CD4-positive, alpha-beta memory T cell (primary cell): ENCODE data around the gene LYPD8. TPM values are rescaled to one million over a fixed set of nuclear protein-coding genes. Genes with fewer than 3 reads are reported as not detected.

Experiments used
- CTCF ChIA-PET: fragments of 350-600 bp; sonication (Branson Sonifier 250); formaldehyde crosslinking; loops from one replicate; lab custom pipeline; 2021; ENCODE audit warnings: inconsistent platforms; ENCODE audit not compliant: partially characterized antibody; lab: Charles Lee
- POLR2A ChIA-PET: fragments of 350-600 bp; sonication (Branson Sonifier 250); formaldehyde crosslinking; loops from one replicate; lab custom pipeline; 2021; ENCODE audit not compliant: partially characterized antibody; lab: Charles Lee
- DNase-seq, 5 donors: peaks; one replicate each; pipeline versions ENCODE4 v3.0.0 to v3.0.0-alpha.2; 2020 to 2022; ENCODE audit warnings: mixed read lengths in 1 of 5
- H3K27ac ChIP-seq: one replicate; pipeline ENCODE4 v1.7.0; 2013; ENCODE audit warnings: low read depth, low read length
- H3K27me3 ChIP-seq: 2 replicates; pipeline ENCODE4 v1.7.0; 2013; ENCODE audit warnings: mild to moderate bottlenecking, low read length, moderate library complexity; ENCODE audit not compliant: insufficient read depth
- H3K36me3 ChIP-seq: 2 replicates; pipeline ENCODE4 v1.7.0; 2013; ENCODE audit warnings: mild to moderate bottlenecking, low read length, moderate library complexity; ENCODE audit not compliant: insufficient read depth
- H3K4me1 ChIP-seq: 2 replicates; pipeline ENCODE4 v1.7.0; 2013; ENCODE audit warnings: mild to moderate bottlenecking, low read length, moderate library complexity; ENCODE audit not compliant: insufficient read depth
- H3K4me3 ChIP-seq, 2 donors: one replicate each; pipeline ENCODE4 v1.7.0; 2013; ENCODE audit warnings: low read length in 2 of 2, mild to moderate bottlenecking in 1 of 2
- H3K9me3 ChIP-seq, 2 donors: one replicate each; pipeline ENCODE4 v1.7.0; 2013; ENCODE audit warnings: low read length in 2 of 2, control low read depth in 1 of 2; ENCODE audit not compliant: control insufficient read depth in 1 of 2
- H3K27ac Mint-ChIP-seq, 7 donors: one replicate each; pipeline ENCODE4 v1.8.0; 2020 to 2021; ENCODE audit warnings: mixed read lengths in 7 of 7, mild to moderate bottlenecking in 6 of 7, inconsistent platforms in 3 of 7, moderate library complexity in 3 of 7
- H3K27me3 Mint-ChIP-seq, 2 donors: one replicate each; pipeline ENCODE4 v1.8.0; 2020 to 2021; ENCODE audit warnings: mixed read lengths in 2 of 2
- H3K36me3 Mint-ChIP-seq, 2 donors: one replicate each; pipeline ENCODE4 v1.8.0; 2020 to 2021; ENCODE audit warnings: mixed read lengths in 2 of 2, inconsistent platforms in 1 of 2, mild to moderate bottlenecking in 1 of 2
- H3K4me1 Mint-ChIP-seq, 4 donors: one replicate each; pipeline ENCODE4 v1.8.0; 2020 to 2021; ENCODE audit warnings: mixed read lengths in 4 of 4, mild to moderate bottlenecking in 1 of 4
- H3K4me3 Mint-ChIP-seq, 8 donors: one replicate each; pipeline ENCODE4 v1.8.0; 2020 to 2021; ENCODE audit warnings: mixed read lengths in 8 of 8, mild to moderate bottlenecking in 7 of 8, moderate library complexity in 6 of 8, inconsistent platforms in 3 of 8
- H3K9me3 Mint-ChIP-seq, 8 donors: one replicate each; pipeline ENCODE4 v1.8.0; 2020 to 2021; ENCODE audit warnings: mixed read lengths in 8 of 8, mild to moderate bottlenecking in 5 of 8, inconsistent platforms in 3 of 8, moderate library complexity in 1 of 8
- intact Hi-C: fragments of 100-400 bp; cut with micrococcal nuclease; formaldehyde crosslinking; loops from one replicate; pipeline ENCODE4 v1.15.1; 2023
- polyA plus RNA-seq, 2 donors: library from polyadenylated mRNA; unstranded; fragments of 300-500 nt; fragmentation: Illumina TruSeq; gene quantifications; one replicate each; pipeline ENCODE4 v1.2.3, GENCODE V29; 2021
- total RNA-seq, 2 experiments: library from RNA; stranded (reverse); gene quantifications; one replicate each; pipeline ENCODE4 v1.2.3, GENCODE V29; 2021

Gene LYPD8
- total and polyA plus RNA-seq, 4 experiments from 2014 or later: not detected

- Mint-ChIP-seq H3K27ac (no peak overlapping the region), H3K27me3 (peaks cover 4 to 15% of the 10 kb centered on the region in 2 donors), H3K4me3 (no peak overlapping the region), H3K9me3 (peaks cover 3 to 33% (median 14%) of the 10 kb centered on the region in 8 donors), H3K4me1 (no peaks in the 10 kb centered on the region), H3K36me3 (no peaks in the 10 kb centered on the region)
- ChIA-PET POLR2A (no interaction called here), CTCF (no interaction called here)
- Histone ChIP-seq H3K36me3 (no peaks in the 10 kb centered on the region), H3K27me3 (no peaks in the 10 kb centered on the region), H3K27ac (no peak overlapping the region), H3K4me1 (no peaks in the 10 kb centered on the region), H3K4me3 (no peak overlapping the region), H3K9me3 (no peaks in the 10 kb centered on the region)
- intact Hi-C loops: no loop called here
- DNase-seq: no peak
These were observed 27.8 kb upstream of the LYPD8 start for GRCh38 chr1:248783367-248783766.

- Mint-ChIP-seq H3K27me3 (peaks cover 4 to 15% of the 10 kb centered on the region in 2 donors), H3K4me1 (no peaks in the 10 kb centered on the region), H3K27ac (no peak overlapping the region), H3K4me3 (no peak overlapping the region), H3K9me3 (peaks cover 3 to 40% (median 15%) of the 10 kb centered on the region in 8 donors), H3K36me3 (peaks cover 0 to 3% of the 10 kb centered on the region in 2 donors)
- no peak overlapping the region for H3K4me3 ChIP-seq
- DNase-seq: no peak
- POLR2A ChIA-PET: no interaction called here
- no peaks in the 10 kb centered on the region for H3K4me1 ChIP-seq
- H3K9me3 ChIP-seq: no peaks in the 10 kb centered on the region
- no peaks in the 10 kb centered on the region for H3K36me3 ChIP-seq
- no peaks in the 10 kb centered on the region for H3K27me3 ChIP-seq
- intact Hi-C loops: no loop called here
- H3K27ac ChIP-seq: no peak overlapping the region
- CTCF ChIA-PET: no interaction called here
These were observed 27.0 kb upstream of the LYPD8 start for GRCh38 chr1:248782416-248783141.

- Histone ChIP-seq H3K27ac (no peak overlapping the region), H3K27me3 (no peaks in the 10 kb centered on the region)
- CTCF ChIA-PET: no interaction called here
These were observed 23.8 kb upstream of the LYPD8 start for GRCh38 chr1:248779350-248779749.

GRCh38 chr1:248778906-248779305 is 23.3 kb upstream of the LYPD8 start:
- Histone ChIP-seq H3K36me3 (no peaks in the 10 kb centered on the region), H3K27ac (no peak overlapping the region), H3K4me1 (no peaks in the 10 kb centered on the region), H3K9me3 (no peaks in the 10 kb centered on the region), H3K4me3 (no peak overlapping the region), H3K27me3 (no peaks in the 10 kb centered on the region)
- POLR2A ChIA-PET: no interaction called here
- CTCF ChIA-PET: no interaction called here
- Mint-ChIP-seq H3K9me3 (peaks cover 3 to 52% (median 28%) of the 10 kb centered on the region in 8 donors), H3K36me3 (peaks cover 2 to 10% of the 10 kb centered on the region in 2 donors), H3K4me1 (no peaks in the 10 kb centered on the region), H3K27me3 (peaks cover 5 to 18% of the 10 kb centered on the region in 2 donors), H3K4me3 (no peak overlapping the region), H3K27ac (no peak overlapping the region)
- no peak for DNase-seq
- intact Hi-C loops: no loop called here

More at GRCh38 chr1:248779350-248779749, 23.8 kb upstream of the LYPD8 start:
- Histone ChIP-seq H3K9me3 (no peaks in the 10 kb centered on the region), H3K4me3 (no peak overlapping the region), H3K4me1 (no peaks in the 10 kb centered on the region), H3K36me3 (no peaks in the 10 kb centered on the region)
- H3K9me3 Mint-ChIP-seq: peaks cover 3 to 52% (median 28%) of the 10 kb centered on the region in 8 donors
- H3K4me1 Mint-ChIP-seq: no peaks in the 10 kb centered on the region
- H3K4me3 Mint-ChIP-seq: no peak overlapping the region
- no peak overlapping the region for H3K27ac Mint-ChIP-seq
- H3K36me3 Mint-ChIP-seq: peaks cover 2 to 10% of the 10 kb centered on the region in 2 donors
- intact Hi-C loops: no loop called here
- no peak for DNase-seq
- peaks cover 5 to 18% of the 10 kb centered on the region in 2 donors for H3K27me3 Mint-ChIP-seq
- POLR2A ChIA-PET: no interaction called here

GRCh38 chr1:248776991-248777390 is 21.4 kb upstream of the LYPD8 start:
- no peaks in the 10 kb centered on the region for H3K27me3 ChIP-seq
- DNase-seq: no peak
- no peaks in the 10 kb centered on the region for H3K4me1 ChIP-seq
- Mint-ChIP-seq H3K4me3 (no peak overlapping the region), H3K4me1 (no peaks in the 10 kb centered on the region), H3K36me3 (peaks cover 2 to 10% of the 10 kb centered on the region in 2 donors), H3K27ac (no peak overlapping the region), H3K9me3 (peaks cover 3 to 52% (median 28%) of the 10 kb centered on the region in 8 donors), H3K27me3 (peaks cover 5 to 16% of the 10 kb centered on the region in 2 donors)
- intact Hi-C loops: no loop called here
- ChIA-PET CTCF (no interaction called here), POLR2A (no interaction called here)
- no peak overlapping the region for H3K27ac ChIP-seq
- H3K4me3 ChIP-seq: no peak overlapping the region
- no peaks in the 10 kb centered on the region for H3K9me3 ChIP-seq
- no peaks in the 10 kb centered on the region for H3K36me3 ChIP-seq

- peaks cover 0 to 38% (median 18%) of the 10 kb centered on the region in 8 donors for H3K9me3 Mint-ChIP-seq
- Histone ChIP-seq H3K4me1 (no peaks in the 10 kb centered on the region), H3K9me3 (no peaks in the 10 kb centered on the region), H3K36me3 (no peaks in the 10 kb centered on the region), H3K4me3 (no peak overlapping the region), H3K27ac (no peak overlapping the region), H3K27me3 (no peaks in the 10 kb centered on the region)
- POLR2A ChIA-PET: no interaction called here
- CTCF ChIA-PET: no interaction called here
- no peaks in the 10 kb centered on the region for H3K4me1 Mint-ChIP-seq
- peaks cover 8 to 20% of the 10 kb centered on the region in 2 donors for H3K27me3 Mint-ChIP-seq
- intact Hi-C loops: no loop called here
- H3K36me3 Mint-ChIP-seq: peaks cover 2 to 10% of the 10 kb centered on the region in 2 donors
- H3K4me3 Mint-ChIP-seq: no peak overlapping the region
- DNase-seq: no peak
- H3K27ac Mint-ChIP-seq: no peak overlapping the region
These were observed 19.9 kb upstream of the LYPD8 start for GRCh38 chr1:248775441-248775840.

GRCh38 chr1:248759644-248760043 is 4.1 kb upstream of the LYPD8 start:
- intact Hi-C loops: no loop called here
- Mint-ChIP-seq H3K27me3 (peaks cover 5 to 9% of the 10 kb centered on the region in 2 donors), H3K4me3 (no peak overlapping the region), H3K36me3 (no peaks in the 10 kb centered on the region), H3K4me1 (no peaks in the 10 kb centered on the region), H3K27ac (no peak overlapping the region), H3K9me3 (peaks cover 0 to 12% (median 7%) of the 10 kb centered on the region in 8 donors)
- no peaks in the 10 kb centered on the region for H3K9me3 ChIP-seq
- ChIA-PET CTCF (no interaction called here), POLR2A (no interaction called here)
- H3K27me3 ChIP-seq: no peaks in the 10 kb centered on the region
- no peak overlapping the region for H3K4me3 ChIP-seq
- no peak overlapping the region for H3K27ac ChIP-seq
- no peak for DNase-seq
- no peaks in the 10 kb centered on the region for H3K4me1 ChIP-seq
- no peaks in the 10 kb centered on the region for H3K36me3 ChIP-seq
